Muscle of back (tissue), 10 donors: ENCODE results near the gene PAFAH2. TPM values are rescaled to one million over a fixed set of nuclear protein-coding genes. Genes with fewer than 3 reads are reported as not detected.

Experiments used
- polyA plus RNA-seq, 10 donors: library from polyadenylated mRNA; unstranded; fragments of 120-200 nt; gene quantifications; one replicate each; pipeline ENCODE4 v1.2.1, GENCODE V29; 2013; ENCODE audit not compliant: insufficient read length in 10 of 10

PAFAH2 gene
- polyA plus RNA-seq, 10 donors: 30.1 to 83.9 (median 59.1) TPM

Other genes starting within 250 kb of the PAFAH2 start
- gene SELENON, start 197.9 kb downstream of the PAFAH2 start, polyA plus RNA-seq: 10 to 100 TPM; 47.4 to 74.8 (median 56.5) TPM
- gene MTFR1L, start 178.1 kb downstream of the PAFAH2 start, polyA plus RNA-seq: 10 to 100 TPM; 53.2 to 73.6 (median 65.9) TPM
- gene AUNIP, start 138.6 kb downstream of the PAFAH2 start, polyA plus RNA-seq: 1 to 10 TPM in 7 of 10 donors, under 1 TPM in 3; 0.78 to 2.5 (median 1.3) TPM
- 1 to 10 TPM; 6.1 to 8.9 (median 7.0) TPM for gene PAQR7, start 122.4 kb downstream of the PAFAH2 start, polyA plus RNA-seq
- 100 to 1,000 TPM; 402 to 727 (median 524) TPM for gene STMN1, start 91.6 kb downstream of the PAFAH2 start, polyA plus RNA-seq
- gene EXTL1, start 23.7 kb upstream of the PAFAH2 start, polyA plus RNA-seq: 1 to 10 TPM; 1.7 to 7.3 (median 3.2) TPM
- 1 to 10 TPM in 1 of 10 donors, under 1 TPM in 9; 0.16 to 1.1 (median 0.55) TPM for gene SLC30A2, start 48.1 kb upstream of the PAFAH2 start, polyA plus RNA-seq
- 10 to 100 TPM; 23.1 to 48.6 (median 36.4) TPM for gene TRIM63, start 69.6 kb upstream of the PAFAH2 start, polyA plus RNA-seq
- 1 to 10 TPM; 5.9 to 8.8 (median 6.8) TPM for gene PDIK1L, start 113.8 kb upstream of the PAFAH2 start, polyA plus RNA-seq
- gene FAM110D, start 161.0 kb upstream of the PAFAH2 start, polyA plus RNA-seq: 1 to 10 TPM in 1 of 10 donors, under 1 TPM in 9; 0.47 to 1.4 (median 0.75) TPM
- not detected for gene C1orf232, start 170.9 kb upstream of the PAFAH2 start, polyA plus RNA-seq
- 10 to 100 TPM; 10.3 to 21.7 (median 16.6) TPM for gene ZNF593, start 171.8 kb upstream of the PAFAH2 start, polyA plus RNA-seq
- gene ZNF593OS, start 173.8 kb upstream of the PAFAH2 start, polyA plus RNA-seq: 1 to 10 TPM in 8 of 10 donors, under 1 TPM in 2; 0.60 to 2.1 (median 1.4) TPM
- gene CNKSR1, start 179.4 kb upstream of the PAFAH2 start, polyA plus RNA-seq: 1 to 10 TPM in 9 of 10 donors, under 1 TPM in 1; 0.97 to 3.9 (median 2.1) TPM
- not detected for gene CATSPER4, start 192.5 kb upstream of the PAFAH2 start, polyA plus RNA-seq
- 10 to 100 TPM; 17.4 to 28.2 (median 22.9) TPM for gene CEP85, start 236.1 kb upstream of the PAFAH2 start, polyA plus RNA-seq